Transverse colon (tissue), 3 donors: ENCODE results near the gene CKS1B.

Experiments
- CTCF ChIP-seq, 5 experiments: fragments of 200-600 bp in 3 of 5; fragments of 450-650 bp in 2 of 5; sonication (generic) in 3 of 5; IDR thresholded peaks; 1 replicate in 2 of 5; 2 replicates in 3 of 5; pipeline ENCODE4 v1.5.1; 2016 to 2017; ENCODE audit warnings: antibody characterized with exemption in 5 of 5, inconsistent platforms in 3 of 5, mild to moderate bottlenecking in 2 of 5, moderate library complexity in 1 of 5
- EP300 ChIP-seq: sonication (generic); formaldehyde crosslinking; IDR thresholded peaks from one replicate; pipeline ENCODE4 v1.6.1; 2017; ENCODE audit warnings: antibody characterized with exemption, low read depth

GRCh38 chr1:155022927-155023236 is 48.4 kb downstream of the CKS1B start:
- TF ChIP-seq CTCF (IDR thresholded peaks at IDR 0.05) (no peak), EP300 (no peak)
